PC-9 (cell line): ENCODE data around the gene POMGNT2. TPM values are rescaled to one million over a fixed set of nuclear protein-coding genes. Genes with fewer than 3 reads are reported as not detected.

Experiments
- BruUV-seq: library from RNA; stranded (reverse); fragments of 400-500 nt; replicated peaks from 2 replicates; lab custom pipeline; 2021; lab: Mats Ljungman, UMichigan
- CTCF ChIA-PET: fragments of 300-600 bp; sonication (Branson Sonifier 250); formaldehyde crosslinking; loops from one replicate; lab custom pipeline; 2022; ENCODE audit warnings: antibody characterized with exemption; lab: Charles Lee
- POLR2A ChIA-PET: fragments of 300-600 bp; sonication (Branson Sonifier 250); formaldehyde crosslinking; loops from one replicate; lab custom pipeline; 2022; ENCODE audit warnings: antibody characterized with exemption; ENCODE audit not compliant: unreplicated experiment; lab: Charles Lee
- DNase-seq, 2 experiments: peaks; one replicate each; pipeline versions ENCODE4 v3.0.0 to v3.0.0-alpha.2; 2015 to 2022; ENCODE audit warnings: mixed read lengths in 1 of 2
- H2AFZ ChIP-seq: fragments of 200-600 bp; sonication (generic); 2 replicates; pipeline ENCODE4 v1.8.1; 2017; ENCODE audit warnings: antibody characterized with exemption
- H3F3A ChIP-seq: fragments of 200-600 bp; sonication (generic); 2 replicates; pipeline ENCODE4 v1.8.1; 2017; ENCODE audit warnings: antibody characterized with exemption, mild to moderate bottlenecking, low read depth; ENCODE audit not compliant: insufficient read depth
- H3K27ac ChIP-seq: fragments of 200-600 bp; sonication (generic); 2 replicates; pipeline ENCODE4 v1.6.1; 2016; ENCODE audit warnings: mixed run types
- H3K27me3 ChIP-seq: fragments of 200-600 bp; sonication (generic); 2 replicates; pipeline ENCODE4 v1.6.1; 2016; ENCODE audit warnings: low read depth, mixed run types; ENCODE audit not compliant: insufficient read depth
- H3K36me3 ChIP-seq: fragments of 200-600 bp; sonication (generic); 2 replicates; pipeline ENCODE4 v1.6.1; 2016; ENCODE audit warnings: low read depth, mixed run types
- H3K4me1 ChIP-seq: fragments of 200-600 bp; sonication (generic); replicated peaks from 2 replicates; pipeline ENCODE4 v1.6.1; 2016; ENCODE audit warnings: mixed run types; ENCODE audit not compliant: insufficient read depth
- H3K4me2 ChIP-seq: fragments of 200-600 bp; sonication (generic); 2 replicates; pipeline ENCODE4 v1.6.1; 2017; ENCODE audit warnings: mixed run types
- H3K4me3 ChIP-seq: fragments of 200-600 bp; sonication (generic); 2 replicates; pipeline ENCODE4 v1.6.1; 2016; ENCODE audit warnings: mixed run types
- H3K79me2 ChIP-seq: fragments of 200-600 bp; sonication (generic); 2 replicates; pipeline ENCODE4 v1.6.1; 2017; ENCODE audit warnings: low read depth, mixed run types
- H3K9me2 ChIP-seq: fragments of 200-600 bp; sonication (generic); 2 replicates; pipeline ENCODE4 v1.8.1; 2017; ENCODE audit warnings: mild to moderate bottlenecking; ENCODE audit not compliant: insufficient read depth
- H3K9me3 ChIP-seq: fragments of 200-600 bp; sonication (generic); 2 replicates; pipeline ENCODE4 v1.8.1; 2016; ENCODE audit warnings: low read depth; ENCODE audit not compliant: insufficient read depth
- H4K20me1 ChIP-seq: fragments of 200-600 bp; sonication (generic); 2 replicates; pipeline ENCODE4 v1.8.1; 2017; ENCODE audit not compliant: insufficient read depth
- EZH2 ChIP-seq: fragments of 200-600 bp; sonication (generic); IDR thresholded peaks from 2 replicates; pipeline ENCODE4 v1.8.0; 2017; ENCODE audit warnings: antibody characterized with exemption, low read depth
- intact Hi-C: fragments of 100-400 bp; cut with micrococcal nuclease; formaldehyde crosslinking; loops from one replicate; pipeline ENCODE4 v1.10.0; 2022; ENCODE audit not compliant: unreplicated experiment
- total RNA-seq: library from RNA; stranded (reverse); gene quantifications from 2 replicates; pipeline ENCODE4 v1.2.3, GENCODE V29; 2021
- TF ChIP-seq, protein P1 (sequence below): fragments of 200-600 bp; sonication (generic); conservative IDR thresholded peaks from 2 replicates; pipeline ENCODE4 v1.6.1; 2017; ENCODE audit warnings: mixed run types, antibody characterized with exemption, mild to moderate bottlenecking, moderate library complexity

Gene POMGNT2
- total RNA-seq, 1 experiment from 2014 or later: 17.2 TPM

DNA sequence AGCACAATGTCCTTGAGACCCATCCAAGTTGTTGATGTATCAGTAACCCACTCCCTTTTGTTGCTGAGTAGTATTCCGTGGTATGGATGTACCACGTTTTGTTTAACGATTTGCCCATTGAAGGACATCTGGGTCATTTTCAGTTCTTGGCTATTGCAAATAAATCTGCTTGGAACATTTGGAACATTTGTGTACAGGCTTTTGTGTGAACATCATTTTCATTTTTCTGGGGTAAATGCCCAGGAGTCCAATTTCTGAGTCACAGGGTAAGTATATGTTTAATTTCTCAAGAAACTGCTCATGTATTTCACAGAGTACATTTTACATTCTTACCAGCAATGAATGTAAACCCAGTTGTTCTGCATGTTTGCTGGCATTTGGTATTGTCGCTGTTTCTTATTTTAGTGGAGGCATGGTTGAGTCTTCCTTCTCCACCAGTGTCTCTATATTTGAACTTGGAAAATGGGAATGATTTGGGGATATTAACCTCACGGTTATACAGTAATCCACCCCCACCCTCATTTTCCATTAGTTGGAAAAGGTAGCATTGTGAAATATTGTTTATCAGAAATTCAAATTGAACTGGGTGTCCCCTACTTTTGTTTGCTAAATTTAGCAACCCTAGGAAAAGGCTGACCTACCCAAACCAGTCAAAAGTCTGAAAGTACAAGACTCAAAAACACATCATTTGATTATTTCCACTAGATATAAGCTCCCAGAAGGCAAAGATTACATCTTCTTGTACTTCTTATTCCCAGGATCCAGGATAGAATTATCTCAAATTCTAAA, 30.8 kb downstream of the POMGNT2 start:
- TF ChIP-seq, protein P1, sequence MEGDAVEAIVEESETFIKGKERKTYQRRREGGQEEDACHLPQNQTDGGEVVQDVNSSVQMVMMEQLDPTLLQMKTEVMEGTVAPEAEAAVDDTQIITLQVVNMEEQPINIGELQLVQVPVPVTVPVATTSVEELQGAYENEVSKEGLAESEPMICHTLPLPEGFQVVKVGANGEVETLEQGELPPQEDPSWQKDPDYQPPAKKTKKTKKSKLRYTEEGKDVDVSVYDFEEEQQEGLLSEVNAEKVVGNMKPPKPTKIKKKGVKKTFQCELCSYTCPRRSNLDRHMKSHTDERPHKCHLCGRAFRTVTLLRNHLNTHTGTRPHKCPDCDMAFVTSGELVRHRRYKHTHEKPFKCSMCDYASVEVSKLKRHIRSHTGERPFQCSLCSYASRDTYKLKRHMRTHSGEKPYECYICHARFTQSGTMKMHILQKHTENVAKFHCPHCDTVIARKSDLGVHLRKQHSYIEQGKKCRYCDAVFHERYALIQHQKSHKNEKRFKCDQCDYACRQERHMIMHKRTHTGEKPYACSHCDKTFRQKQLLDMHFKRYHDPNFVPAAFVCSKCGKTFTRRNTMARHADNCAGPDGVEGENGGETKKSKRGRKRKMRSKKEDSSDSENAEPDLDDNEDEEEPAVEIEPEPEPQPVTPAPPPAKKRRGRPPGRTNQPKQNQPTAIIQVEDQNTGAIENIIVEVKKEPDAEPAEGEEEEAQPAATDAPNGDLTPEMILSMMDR: no peak
- no peak for TF ChIP-seq EZH2
- POLR2A ChIA-PET: no interaction called here
- Histone ChIP-seq H3K9me2 (no peaks in the 10 kb centered on the region), H3K36me3 (no peaks in the 10 kb centered on the region; the same call in 1 of the 2 replicates), H4K20me1 (no peaks in the 10 kb centered on the region), H3K9me3 (no peaks in the 10 kb centered on the region), H3F3A (no peaks in the 10 kb centered on the region), H2AFZ (no peak overlapping the region), H3K79me2 (no peaks in the 10 kb centered on the region), H3K4me3 (no peak overlapping the region), H3K4me2 (no peak overlapping the region), H3K27ac (no peak overlapping the region), H3K4me1 (peaks cover 10% of the 10 kb centered on the region), H3K27me3 (no peaks in the 10 kb centered on the region)
- intact Hi-C loops: no loop called here
- CTCF ChIA-PET: no interaction called here
- no TSS peak for BruUV-seq
- DNase-seq: no peak

GRCh38 chr3:43074482-43074881, 31.4 kb downstream of the POMGNT2 start:
- Histone ChIP-seq H3K9me2 (no peaks in the 10 kb centered on the region), H3K9me3 (no peaks in the 10 kb centered on the region), H2AFZ (no peak overlapping the region), H3K27me3 (no peaks in the 10 kb centered on the region), H3K4me1 (peaks cover 10% of the 10 kb centered on the region), H4K20me1 (no peaks in the 10 kb centered on the region), H3K36me3 (no peaks in the 10 kb centered on the region; the same call in 1 of the 2 replicates), H3K4me3 (no peak overlapping the region), H3K27ac (no peak overlapping the region), H3K4me2 (no peak overlapping the region), H3K79me2 (no peaks in the 10 kb centered on the region), H3F3A (no peaks in the 10 kb centered on the region)
- POLR2A ChIA-PET: no interaction called here
- intact Hi-C loops: no loop called here
- no TSS peak for BruUV-seq
- CTCF ChIA-PET: no interaction called here
- DNase-seq: no peak
- TF ChIP-seq, protein P1: no peak
- no peak for TF ChIP-seq EZH2

GRCh38 chr3:43073836-43074220, 32.1 kb downstream of the POMGNT2 start:
- no peak overlapping the region for H2AFZ ChIP-seq
- H3K36me3 ChIP-seq: no peaks in the 10 kb centered on the region
- no peak overlapping the region for H3K27ac ChIP-seq
- H3K4me2 ChIP-seq: no peak overlapping the region
- H3K4me3 ChIP-seq: no peak overlapping the region
- POLR2A ChIA-PET: no interaction called here
- intact Hi-C loops: no loop called here
- H3K9me3 ChIP-seq: no peaks in the 10 kb centered on the region
- no peak for DNase-seq
- no peaks in the 10 kb centered on the region for H3K27me3 ChIP-seq
- H3K4me1 ChIP-seq: peaks cover 10% of the 10 kb centered on the region
- BruUV-seq: no TSS peak
- no peaks in the 10 kb centered on the region for H3F3A ChIP-seq
- CTCF ChIA-PET: no interaction called here
- no peak for TF ChIP-seq EZH2
- TF ChIP-seq, protein P1: no peak
- no peaks in the 10 kb centered on the region for H3K9me2 ChIP-seq
- H3K79me2 ChIP-seq: no peaks in the 10 kb centered on the region
- no peaks in the 10 kb centered on the region for H4K20me1 ChIP-seq
